ENCODE data around the gene ENAM. TPM values are rescaled to one million over a fixed set of nuclear protein-coding genes. Genes with fewer than 3 reads are reported as not detected.
"Not testable (repeated sequence)": the region's sequence is repeated elsewhere in the genome, so short reads cannot be mapped to it uniquely, and the experiment has no call there.

Gene ENAM
- total RNA-seq, 1 experiment from 2014 or later: not detected

GRCh38 chr4:70660106-70660505 lies 31.6 kb downstream of the ENAM start:
- intact Hi-C loops (cut with micrococcal nuclease): no loop called here
- Histone ChIP-seq H3K4me2 (ENCODE audit: low read length) (no peak overlapping the region), H3K9me3 (ENCODE audit: control insufficient read depth in 1 of 2, insufficient read depth in 1 of 2, low read depth in 1 of 2, low read length in 2 of 2) (no peaks in the 10 kb centered on the region), H3K9me2 (ENCODE audit: insufficient read depth) (no peaks in the 10 kb centered on the region), H2AFZ (ENCODE audit: low read depth, low read length, poor library complexity, severe bottlenecking) (no peak overlapping the region), H4K20me1 (ENCODE audit: insufficient read depth) (no peaks in the 10 kb centered on the region), H3K9ac (ENCODE audit: low read length) (no peak overlapping the region), H3K79me2 (ENCODE audit: insufficient read depth, low read length) (no peaks in the 10 kb centered on the region), H3K4me1 (ENCODE audit: control insufficient read depth in 1 of 2, insufficient read depth in 2 of 2, low read length in 2 of 2) (no peaks in the 10 kb centered on the region), H3K4me3 (replicated peaks in 1 of 2; ENCODE audit: low read depth in 1 of 2, low read length in 2 of 2) (no peak overlapping the region), H3K36me3 (ENCODE audit: control insufficient read depth in 1 of 2, insufficient read depth in 2 of 2, low read length in 2 of 2) (no peaks in the 10 kb centered on the region), H3K27me3 (ENCODE audit: insufficient read depth, low read length) (no peaks in the 10 kb centered on the region), H3K27ac (ENCODE audit: low read depth, low read length) (no peak overlapping the region)
- POLR2A ChIA-PET: no interaction called here
- CTCF ChIA-PET: no interaction called here
- RAD21 ChIA-PET (ENCODE audit: low non-redundant PET in 1 of 2, low total read pairs in 2 of 2, uncharacterized antibody in 2 of 2, unreplicated experiment in 2 of 2): no interaction called here
- BruUV-seq (replicated peaks): no TSS peak
- DNase-seq (ENCODE audit: low read depth, low spot score) (no peak), ATAC-seq (no peak)
- TF ChIP-seq FOSL1 (IDR thresholded peaks at IDR 0.05; ENCODE audit: low read depth): no peak
- TF ChIP-seq CEBPB (IDR thresholded peaks at IDR 0.05; ENCODE audit: low read depth): no peak
- TF ChIP-seq ZFX (IDR thresholded peaks at IDR 0.05): no peak
- no peak for TF ChIP-seq ZNF274 (IDR thresholded peaks at IDR 0.05; ENCODE audit: low read depth, low read length)
- no peak for TF ChIP-seq MAX (IDR thresholded peaks at IDR 0.05)
- no peak for TF ChIP-seq TCF7L2 (IDR thresholded peaks at IDR 0.05; ENCODE audit: borderline replicate concordance, extremely low read depth, insufficient read depth, insufficient read length)
- no peak for TF ChIP-seq EGR1 (IDR thresholded peaks at IDR 0.05; ENCODE audit: low read depth)
- no peak for TF ChIP-seq SRF (IDR thresholded peaks at IDR 0.05; ENCODE audit: low read depth)

DNA sequence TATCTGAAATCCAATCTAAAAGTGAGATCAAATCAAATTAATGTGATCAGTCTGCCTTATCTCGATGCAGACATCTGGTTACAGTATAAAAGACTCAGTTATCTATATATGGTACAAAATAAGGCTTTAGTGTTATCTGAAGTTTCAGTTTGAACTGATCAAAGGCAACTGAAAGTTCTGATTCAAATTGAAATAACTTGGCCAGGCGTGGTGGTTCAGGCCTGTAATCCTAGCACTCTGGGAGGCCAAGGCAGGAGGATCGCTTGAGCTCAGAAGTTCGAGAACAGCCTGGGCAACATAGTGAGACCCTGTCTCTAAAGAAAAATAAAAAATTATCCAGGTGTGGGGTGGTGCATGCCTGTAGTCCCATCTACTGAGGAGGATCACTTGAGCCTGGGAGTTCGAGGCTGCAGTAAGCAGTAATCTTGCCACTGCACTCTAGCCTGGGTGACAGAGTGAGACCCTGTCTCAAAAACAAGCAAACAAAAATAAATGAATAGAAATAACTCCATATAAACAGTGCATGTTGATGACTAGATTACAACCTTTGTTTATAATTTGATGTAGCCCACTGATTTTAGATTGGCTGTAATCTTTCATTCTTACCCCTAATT lies 32.9 kb downstream of the ENAM start:
- H3K4me2 ChIP-seq (ENCODE audit: low read length); CTCF ChIA-PET; H3K27ac ChIP-seq (ENCODE audit: low read depth, low read length); DNase-seq (ENCODE audit: low read depth, low spot score); H3K9me3 ChIP-seq (ENCODE audit: control insufficient read depth in 1 of 2, insufficient read depth in 1 of 2, low read depth in 1 of 2, low read length in 2 of 2); intact Hi-C loops (cut with micrococcal nuclease); H3K4me3 ChIP-seq (replicated peaks in 1 of 2; ENCODE audit: low read depth in 1 of 2, low read length in 2 of 2); H3K36me3 ChIP-seq (ENCODE audit: control insufficient read depth in 1 of 2, insufficient read depth in 2 of 2, low read length in 2 of 2); H2AFZ ChIP-seq (ENCODE audit: low read depth, low read length, poor library complexity, severe bottlenecking); H3K9ac ChIP-seq (ENCODE audit: low read length); POLR2A ChIA-PET; BruUV-seq (replicated peaks); H3K79me2 ChIP-seq (ENCODE audit: insufficient read depth, low read length); H3K9me2 ChIP-seq (ENCODE audit: insufficient read depth); H3K27me3 ChIP-seq (ENCODE audit: insufficient read depth, low read length); RAD21 ChIA-PET (ENCODE audit: low non-redundant PET in 1 of 2, low total read pairs in 2 of 2, uncharacterized antibody in 2 of 2, unreplicated experiment in 2 of 2); H4K20me1 ChIP-seq (ENCODE audit: insufficient read depth); H3K4me1 ChIP-seq (ENCODE audit: control insufficient read depth in 1 of 2, insufficient read depth in 2 of 2, low read length in 2 of 2); ATAC-seq: not testable (repeated sequence)
